Measurements from ENCODE around the gene IZUMO4. TPM values are rescaled to one million over a fixed set of nuclear protein-coding genes. Genes with fewer than 3 reads are reported as not detected.

IZUMO4 gene
- total and polyA plus RNA-seq, 10 of the 15 experiments (the other 5 are each of a cell fraction or from before 2014, with no cell fraction given): 0.53 to 27.1 (median 7.5) TPM

DNA sequence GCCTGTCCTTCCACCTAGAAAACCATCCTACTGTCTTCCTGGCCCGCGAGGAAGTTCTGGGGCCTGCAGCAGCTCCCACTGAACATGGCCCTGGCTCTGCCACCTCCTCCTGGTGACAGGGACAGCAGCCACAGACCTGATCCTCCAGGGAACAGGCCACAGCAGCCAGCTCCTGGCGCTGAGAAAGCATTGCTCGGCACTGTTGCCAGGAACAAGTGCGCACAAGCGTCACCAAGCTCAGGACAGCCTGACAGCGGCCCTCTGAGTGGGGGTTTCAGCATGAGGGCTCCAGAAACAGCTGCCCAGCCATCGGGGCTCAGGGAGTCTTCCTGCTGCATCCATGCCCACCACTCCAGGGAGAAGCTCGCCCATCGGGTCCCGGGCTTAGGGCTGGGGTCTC lies 32.8 kb downstream of the IZUMO4 start (continued):
- TF ChIP-seq, protein P1, sequence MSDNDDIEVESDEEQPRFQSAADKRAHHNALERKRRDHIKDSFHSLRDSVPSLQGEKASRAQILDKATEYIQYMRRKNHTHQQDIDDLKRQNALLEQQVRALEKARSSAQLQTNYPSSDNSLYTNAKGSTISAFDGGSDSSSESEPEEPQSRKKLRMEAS (IDR thresholded peaks at IDR 0.05; ENCODE audit: low read depth, low read length): no peak
- TF ChIP-seq, protein P2, sequence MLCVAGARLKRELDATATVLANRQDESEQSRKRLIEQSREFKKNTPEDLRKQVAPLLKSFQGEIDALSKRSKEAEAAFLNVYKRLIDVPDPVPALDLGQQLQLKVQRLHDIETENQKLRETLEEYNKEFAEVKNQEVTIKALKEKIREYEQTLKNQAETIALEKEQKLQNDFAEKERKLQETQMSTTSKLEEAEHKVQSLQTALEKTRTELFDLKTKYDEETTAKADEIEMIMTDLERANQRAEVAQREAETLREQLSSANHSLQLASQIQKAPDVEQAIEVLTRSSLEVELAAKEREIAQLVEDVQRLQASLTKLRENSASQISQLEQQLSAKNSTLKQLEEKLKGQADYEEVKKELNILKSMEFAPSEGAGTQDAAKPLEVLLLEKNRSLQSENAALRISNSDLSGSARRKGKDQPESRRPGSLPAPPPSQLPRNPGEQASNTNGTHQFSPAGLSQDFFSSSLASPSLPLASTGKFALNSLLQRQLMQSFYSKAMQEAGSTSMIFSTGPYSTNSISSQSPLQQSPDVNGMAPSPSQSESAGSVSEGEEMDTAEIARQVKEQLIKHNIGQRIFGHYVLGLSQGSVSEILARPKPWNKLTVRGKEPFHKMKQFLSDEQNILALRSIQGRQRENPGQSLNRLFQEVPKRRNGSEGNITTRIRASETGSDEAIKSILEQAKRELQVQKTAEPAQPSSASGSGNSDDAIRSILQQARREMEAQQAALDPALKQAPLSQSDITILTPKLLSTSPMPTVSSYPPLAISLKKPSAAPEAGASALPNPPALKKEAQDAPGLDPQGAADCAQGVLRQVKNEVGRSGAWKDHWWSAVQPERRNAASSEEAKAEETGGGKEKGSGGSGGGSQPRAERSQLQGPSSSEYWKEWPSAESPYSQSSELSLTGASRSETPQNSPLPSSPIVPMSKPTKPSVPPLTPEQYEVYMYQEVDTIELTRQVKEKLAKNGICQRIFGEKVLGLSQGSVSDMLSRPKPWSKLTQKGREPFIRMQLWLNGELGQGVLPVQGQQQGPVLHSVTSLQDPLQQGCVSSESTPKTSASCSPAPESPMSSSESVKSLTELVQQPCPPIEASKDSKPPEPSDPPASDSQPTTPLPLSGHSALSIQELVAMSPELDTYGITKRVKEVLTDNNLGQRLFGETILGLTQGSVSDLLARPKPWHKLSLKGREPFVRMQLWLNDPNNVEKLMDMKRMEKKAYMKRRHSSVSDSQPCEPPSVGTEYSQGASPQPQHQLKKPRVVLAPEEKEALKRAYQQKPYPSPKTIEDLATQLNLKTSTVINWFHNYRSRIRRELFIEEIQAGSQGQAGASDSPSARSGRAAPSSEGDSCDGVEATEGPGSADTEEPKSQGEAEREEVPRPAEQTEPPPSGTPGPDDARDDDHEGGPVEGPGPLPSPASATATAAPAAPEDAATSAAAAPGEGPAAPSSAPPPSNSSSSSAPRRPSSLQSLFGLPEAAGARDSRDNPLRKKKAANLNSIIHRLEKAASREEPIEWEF (IDR thresholded peaks at IDR 0.05; ENCODE audit: insufficient replicate concordance, low read depth, low read length): no peak
- TF ChIP-seq TCF12 (IDR thresholded peaks at IDR 0.05; ENCODE audit: low read depth, low read length): no peak
- TF ChIP-seq SMARCA5 (IDR thresholded peaks at IDR 0.05): no peak
- no peak for TF ChIP-seq MEF2A (IDR thresholded peaks at IDR 0.05; ENCODE audit: insufficient read depth, low read depth, low read length)
- TF ChIP-seq ESRRA (IDR thresholded peaks at IDR 0.05; ENCODE audit: low read length): no peak
- no peak for TF ChIP-seq PAX8 (IDR thresholded peaks at IDR 0.05)
- TF ChIP-seq HCFC1 (IDR thresholded peaks at IDR 0.05; ENCODE audit: low read length): no peak
- no peak for TF ChIP-seq CHD1 (IDR thresholded peaks at IDR 0.05; ENCODE audit: low read depth, low read length)
- no peak for TF ChIP-seq TARDBP (IDR thresholded peaks at IDR 0.05; ENCODE audit: borderline replicate concordance)
- no peak for TF ChIP-seq MTA2 (IDR thresholded peaks at IDR 0.05; ENCODE audit: low read depth)

Data from GM12878 (cell line).